OCI-LY1 (cell line): ENCODE measurements around the gene MAML2.

ENCODE experiments used
- EZH2 ChIP-seq: fragments of 200-600 bp; sonication (generic), shearing (Covaris generic); IDR thresholded peaks from 2 replicates; pipeline ENCODE4 v1.8.0; 2017; ENCODE audit warnings: borderline replicate concordance, mixed run types, mild to moderate bottlenecking, antibody characterized with exemption, low read length, moderate library complexity, mixed read lengths
- TF ChIP-seq, protein P1 (sequence below): fragments of 200-600 bp; sonication (generic), shearing (Covaris generic); IDR thresholded peaks from 2 replicates; pipeline ENCODE4 v1.5.1; 2017; ENCODE audit warnings: mild to moderate bottlenecking, antibody characterized with exemption, low read length, moderate library complexity, mixed read lengths

DNA sequence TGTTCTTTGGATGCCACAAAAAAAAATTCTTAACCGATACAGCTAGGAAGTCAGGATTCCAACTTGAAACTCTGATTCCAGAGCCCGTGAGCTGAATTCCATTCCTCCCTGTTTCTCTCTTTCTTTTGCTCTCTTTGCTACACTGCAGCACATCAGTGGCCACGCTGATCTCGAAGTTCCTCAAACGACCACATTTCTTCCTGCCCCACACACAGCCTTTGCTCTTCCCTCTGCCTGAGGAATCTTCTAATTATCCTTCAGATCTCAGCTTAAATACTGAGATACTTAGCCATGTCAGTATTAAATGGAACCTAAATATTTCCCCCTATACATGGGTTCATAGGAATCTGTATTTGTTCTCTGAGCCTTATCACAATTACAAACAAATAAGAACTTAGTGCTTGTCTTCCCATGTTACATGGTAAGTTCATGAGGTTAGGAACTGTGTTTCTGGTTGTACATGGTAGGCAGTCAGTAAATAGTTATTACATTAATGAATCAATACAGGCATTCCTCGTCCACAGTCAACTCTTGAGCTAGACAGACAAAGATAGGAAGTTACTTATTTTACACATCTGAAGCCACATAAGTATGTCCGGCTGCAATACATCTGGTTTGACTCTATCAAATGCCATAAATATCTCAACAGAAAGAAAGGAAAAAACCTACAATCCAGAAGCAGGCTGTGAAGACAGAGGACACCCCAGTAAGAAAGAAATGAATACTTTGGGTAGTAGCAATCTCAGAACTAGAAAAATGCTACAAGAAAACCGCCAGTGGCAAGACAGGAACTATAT is 86.6 kb downstream of the MAML2 start:
- TF ChIP-seq, protein P1, sequence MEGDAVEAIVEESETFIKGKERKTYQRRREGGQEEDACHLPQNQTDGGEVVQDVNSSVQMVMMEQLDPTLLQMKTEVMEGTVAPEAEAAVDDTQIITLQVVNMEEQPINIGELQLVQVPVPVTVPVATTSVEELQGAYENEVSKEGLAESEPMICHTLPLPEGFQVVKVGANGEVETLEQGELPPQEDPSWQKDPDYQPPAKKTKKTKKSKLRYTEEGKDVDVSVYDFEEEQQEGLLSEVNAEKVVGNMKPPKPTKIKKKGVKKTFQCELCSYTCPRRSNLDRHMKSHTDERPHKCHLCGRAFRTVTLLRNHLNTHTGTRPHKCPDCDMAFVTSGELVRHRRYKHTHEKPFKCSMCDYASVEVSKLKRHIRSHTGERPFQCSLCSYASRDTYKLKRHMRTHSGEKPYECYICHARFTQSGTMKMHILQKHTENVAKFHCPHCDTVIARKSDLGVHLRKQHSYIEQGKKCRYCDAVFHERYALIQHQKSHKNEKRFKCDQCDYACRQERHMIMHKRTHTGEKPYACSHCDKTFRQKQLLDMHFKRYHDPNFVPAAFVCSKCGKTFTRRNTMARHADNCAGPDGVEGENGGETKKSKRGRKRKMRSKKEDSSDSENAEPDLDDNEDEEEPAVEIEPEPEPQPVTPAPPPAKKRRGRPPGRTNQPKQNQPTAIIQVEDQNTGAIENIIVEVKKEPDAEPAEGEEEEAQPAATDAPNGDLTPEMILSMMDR, result no peak
- no peak for TF ChIP-seq EZH2
